Kidney tubule cell (primary cell): Measurements from ENCODE around the gene SOBP.
A peak's percentile ranks its signal among the peaks of the same experiment; 100 is the strongest.

Experiments
- DNase-seq: peaks from one replicate; pipeline ENCODE4 v3.0.0-alpha.2; 2018; ENCODE audit warnings: low spot score

Gene SOBP

DNA sequence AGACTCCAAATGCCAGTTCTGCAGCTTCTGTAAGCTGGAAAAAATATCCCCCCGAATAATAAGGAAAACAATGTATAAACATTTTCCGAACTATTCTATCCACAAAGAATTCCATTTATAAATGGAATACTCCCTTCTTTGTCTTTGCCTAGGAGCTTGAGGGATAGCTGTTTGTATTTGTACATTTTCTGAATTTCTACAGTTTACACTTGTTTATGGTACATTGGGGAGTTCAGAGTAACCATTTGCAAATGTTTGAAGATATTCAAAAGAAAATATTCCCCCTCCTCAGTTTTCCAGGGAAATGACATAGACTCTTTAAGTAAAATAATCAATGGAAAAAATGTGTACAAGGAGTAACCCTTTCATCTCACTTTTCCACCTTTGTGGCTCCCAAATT lies 149.6 kb downstream of the SOBP start:
- DNase-seq = no peak

- DNase-seq = no peak
Observed at GRCh38 chr6:107641071-107641470, 151.2 kb downstream of the SOBP start.

GRCh38 chr6:107641500-107641941 lies 151.6 kb downstream of the SOBP start:
- DNase-seq = peak; percentile 88

DNA sequence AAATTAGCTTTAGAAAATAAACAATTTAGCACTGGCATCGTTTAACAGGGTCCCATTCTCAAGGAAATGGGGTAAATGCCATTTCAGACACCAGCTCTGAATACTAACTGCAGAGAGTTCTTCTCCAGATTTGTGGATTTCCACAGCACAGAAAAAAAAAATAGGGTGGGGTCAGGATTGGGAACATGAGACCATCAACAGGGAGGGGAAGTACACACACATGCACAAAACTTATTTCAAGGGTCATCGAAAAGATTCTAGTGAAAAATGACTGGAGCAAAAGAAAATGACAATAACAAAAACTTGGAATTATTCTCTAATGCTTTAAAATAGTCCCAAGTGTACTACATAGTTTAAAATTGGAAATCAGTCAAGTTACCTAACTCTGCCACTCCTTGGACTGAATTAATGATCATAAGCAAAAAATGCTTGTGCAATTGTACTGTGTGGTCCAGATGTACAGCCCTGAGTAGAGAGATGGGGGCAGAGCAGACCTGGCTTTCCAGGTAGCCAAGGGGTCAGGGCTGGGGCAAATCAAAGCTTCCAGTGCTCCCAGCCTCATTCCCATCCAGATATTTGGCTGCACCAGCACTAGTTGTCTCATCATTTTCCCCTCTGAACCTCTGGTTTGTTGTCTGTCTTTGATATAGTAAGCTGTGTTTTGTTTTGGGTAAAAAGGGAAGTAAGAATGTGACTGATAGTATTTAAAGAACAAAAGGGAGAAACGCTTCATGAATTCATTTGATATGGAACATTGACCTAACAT lies 152.4 kb downstream of the SOBP start:
- DNase-seq = no peak

GRCh38 chr6:107642861-107643328 lies 153.0 kb downstream of the SOBP start:
- no peak for DNase-seq

DNA sequence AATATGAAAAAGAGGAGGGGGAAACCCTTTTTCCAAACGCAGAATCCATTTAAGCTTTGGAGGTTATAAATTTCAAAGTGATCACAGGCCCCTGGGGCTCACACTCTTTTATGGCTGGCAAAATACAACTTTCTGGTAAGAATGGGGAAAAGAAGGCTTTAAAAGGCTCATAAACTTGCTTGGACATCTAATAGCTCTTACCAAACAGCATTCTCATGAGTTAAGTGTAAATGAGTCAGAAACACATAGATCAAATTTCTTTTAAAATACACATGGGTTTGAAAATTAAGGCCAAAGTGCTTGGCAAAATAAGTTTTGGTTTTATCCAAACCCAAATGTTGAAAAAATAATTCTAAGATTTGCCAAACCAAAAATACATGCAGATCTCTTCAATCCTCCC lies 154.6 kb downstream of the SOBP start:
- no peak for DNase-seq

GRCh38 chr6:107645740-107646139 lies 155.8 kb downstream of the SOBP start:
- DNase-seq = no peak

DNA sequence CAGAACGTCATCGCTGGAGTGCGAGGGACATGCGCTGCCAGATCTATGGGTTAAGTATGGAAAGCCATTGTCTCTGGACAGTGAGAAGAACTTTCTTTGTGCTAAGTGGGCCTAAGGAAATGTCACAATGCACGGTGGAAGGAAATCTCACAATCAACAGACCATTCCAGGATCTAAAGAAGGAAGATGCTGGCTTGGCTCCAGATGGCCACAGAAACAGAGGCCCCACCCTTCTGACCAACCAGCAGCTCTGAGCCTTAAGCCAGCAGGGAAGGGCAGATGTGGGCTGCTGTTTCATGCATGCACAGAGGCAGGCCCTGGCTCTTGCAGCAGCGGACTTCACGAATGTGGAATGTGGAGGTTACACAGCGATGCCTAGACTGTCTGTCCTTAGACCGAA lies 156.3 kb downstream of the SOBP start:
- DNase-seq = no peak

DNA sequence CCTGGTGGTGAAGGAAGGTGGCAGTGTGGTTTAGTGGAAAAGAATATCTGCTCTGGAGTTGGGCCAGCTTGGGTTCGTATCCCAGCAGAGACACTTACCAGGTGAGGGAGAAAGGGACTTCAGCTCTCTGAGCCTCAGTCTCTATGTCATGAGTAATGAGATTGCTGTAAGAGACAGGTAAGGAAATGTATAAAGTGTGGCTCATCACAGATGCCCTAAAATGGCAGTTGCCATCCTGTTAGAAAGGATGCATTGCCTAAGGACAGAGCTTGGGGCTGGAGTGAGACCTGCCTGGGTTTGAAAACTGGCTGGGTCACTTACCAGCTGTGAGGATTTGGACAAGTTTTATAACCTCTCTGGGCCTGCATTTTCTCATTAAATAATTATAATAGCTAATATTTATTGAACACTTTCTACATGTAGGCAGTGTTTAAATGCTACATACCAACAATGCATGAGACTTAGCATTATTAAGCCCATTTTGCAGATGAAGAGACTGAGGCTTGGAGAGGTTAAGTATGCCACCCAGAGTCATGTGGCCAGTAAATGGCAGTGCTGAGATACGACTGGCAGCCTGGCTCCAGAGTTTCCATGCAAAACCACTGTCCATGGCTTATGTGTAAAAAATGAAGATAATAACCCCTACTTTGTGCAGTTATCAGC lies 157.0 kb downstream of the SOBP start:
- DNase-seq = no peak

GRCh38 chr6:107647439-107647948 lies 157.6 kb downstream of the SOBP start:
- no peak for DNase-seq

- no peak for DNase-seq
Observed at GRCh38 chr6:107648983-107649382, 159.1 kb downstream of the SOBP start.

DNA sequence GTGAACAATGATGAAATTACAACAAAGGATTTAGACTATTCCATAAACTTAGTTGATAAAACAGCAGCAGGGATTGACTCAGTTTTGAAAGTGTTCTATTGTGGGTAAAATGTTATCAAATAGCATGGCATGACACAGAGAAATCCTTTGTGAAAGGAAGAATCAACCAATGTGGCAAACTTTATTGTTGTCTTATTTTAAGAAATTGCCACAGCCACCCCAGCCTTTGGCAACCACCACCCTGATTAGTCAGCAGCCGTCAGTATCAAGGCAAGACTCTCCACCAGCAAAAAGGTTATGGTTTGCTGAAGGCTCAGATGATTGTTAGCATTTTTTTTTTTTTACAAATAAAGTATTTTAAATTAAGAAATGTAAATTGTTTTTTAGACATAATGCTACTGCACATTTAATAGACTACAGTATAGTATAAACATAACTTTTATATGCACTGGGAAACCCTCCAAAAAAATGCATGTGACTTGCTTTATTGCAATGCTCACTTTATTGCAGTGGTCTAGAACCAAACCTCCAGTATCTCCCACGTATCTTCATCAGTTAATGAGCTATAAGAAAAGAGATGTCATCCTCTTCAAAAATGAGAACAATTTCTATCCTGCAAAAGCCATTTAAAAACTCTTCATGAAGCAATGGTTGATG lies 162.7 kb downstream of the SOBP start:
- peak; percentile 17 for DNase-seq

DNA sequence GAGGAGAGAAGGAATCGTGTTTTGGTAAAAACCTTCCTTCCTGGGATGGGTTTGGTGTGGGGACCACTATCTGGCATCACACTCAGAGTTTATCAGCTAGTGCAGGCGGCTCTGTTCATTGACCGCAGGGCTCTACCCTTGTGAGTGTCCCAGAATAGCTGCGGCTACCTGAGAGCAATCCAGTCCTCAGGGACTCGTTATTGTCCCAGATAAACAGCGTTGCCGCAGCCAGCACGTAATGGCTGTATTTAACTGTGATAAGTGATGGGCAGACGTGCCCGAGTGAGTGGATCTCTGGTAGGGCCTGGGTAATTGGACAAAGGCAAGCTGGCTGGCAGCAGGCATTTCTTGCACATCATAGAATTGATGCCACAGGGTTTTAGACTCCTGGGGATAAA lies 163.3 kb downstream of the SOBP start:
- DNase-seq = no peak

DNA sequence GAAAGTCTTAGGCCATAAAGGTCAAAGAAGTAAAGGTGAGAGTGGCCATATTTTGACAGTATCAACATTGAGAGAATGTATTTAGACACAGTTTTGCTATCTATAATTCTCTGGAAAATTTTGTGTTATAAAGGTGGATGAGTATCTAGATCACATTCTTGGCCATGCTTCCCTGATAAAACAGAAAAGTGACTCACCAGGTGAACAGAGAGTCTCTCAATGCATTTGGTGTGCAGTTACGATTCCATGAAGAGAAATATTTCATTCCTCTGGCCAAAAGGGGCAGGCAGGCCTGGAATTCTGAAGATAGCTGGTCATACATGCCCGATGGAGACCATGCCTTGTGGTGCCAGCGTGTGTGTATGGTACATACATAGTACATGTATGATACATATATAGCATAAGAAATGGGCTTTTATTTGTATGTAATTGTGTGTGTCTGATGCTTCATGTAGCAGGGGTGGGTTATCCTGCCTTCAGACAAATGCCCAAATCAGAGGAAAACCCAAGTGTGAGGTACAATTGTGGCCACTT lies 164.0 kb downstream of the SOBP start:
- peak; percentile 20 for DNase-seq

- DNase-seq = no peak
Observed at GRCh38 chr6:107654764-107655163, 164.8 kb downstream of the SOBP start.

DNA sequence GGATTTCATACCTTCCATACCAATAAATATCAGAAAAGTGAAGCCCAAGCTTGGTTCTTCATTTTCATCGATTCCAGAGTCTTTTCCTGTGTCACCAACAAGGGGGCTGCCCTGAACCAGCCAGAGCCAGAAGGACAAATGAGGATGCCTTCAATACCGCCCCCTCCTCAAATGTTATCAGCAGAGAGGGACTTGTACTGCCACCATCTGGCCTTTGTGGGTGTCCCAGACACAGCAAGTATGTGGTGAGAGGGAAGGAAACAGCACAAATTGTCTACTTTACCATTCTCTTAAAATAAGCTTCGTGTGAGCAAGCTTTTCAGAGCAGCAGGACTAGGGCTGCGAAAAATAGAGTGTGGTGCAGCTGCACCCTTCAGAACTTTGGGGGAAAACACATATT lies 165.3 kb downstream of the SOBP start:
- no peak for DNase-seq

DNA sequence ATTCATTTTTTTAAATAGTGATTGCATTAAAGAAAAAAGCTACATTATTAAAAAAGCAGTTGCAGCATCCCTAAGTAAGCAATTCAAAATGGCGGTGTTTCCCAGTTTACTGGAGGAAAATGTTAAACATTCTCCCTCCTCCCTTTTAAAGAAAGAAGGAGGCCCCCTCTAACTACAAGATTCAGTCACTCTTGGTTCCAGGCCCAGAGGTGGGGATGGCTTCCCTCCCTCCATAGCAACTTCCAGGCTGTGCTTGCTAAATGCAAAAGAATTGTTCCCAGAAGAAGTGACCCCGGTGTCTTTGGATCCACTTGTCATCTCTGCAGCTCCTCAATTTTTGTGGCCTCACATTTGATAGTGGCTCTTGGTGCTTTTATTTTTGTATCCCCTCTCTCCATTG lies 165.9 kb downstream of the SOBP start:
- DNase-seq = no peak

DNA sequence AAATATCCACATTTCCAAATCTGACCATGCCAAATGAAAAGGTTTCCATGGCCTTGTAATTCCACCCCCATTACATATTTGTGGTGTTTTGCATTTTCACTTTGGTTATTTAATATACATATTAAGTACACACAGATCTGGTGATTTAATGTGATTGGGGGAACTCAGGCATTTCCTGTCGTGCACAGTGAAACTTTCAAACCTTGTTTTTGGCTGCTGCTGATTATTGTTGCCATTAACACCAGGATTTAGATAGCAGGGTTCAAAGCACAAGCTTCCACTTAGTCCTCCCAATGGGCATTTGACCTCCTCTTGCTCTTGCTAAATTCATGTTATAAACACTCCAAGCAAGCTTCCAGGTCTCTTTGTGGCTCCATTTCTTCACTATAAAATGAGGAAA lies 166.5 kb downstream of the SOBP start:
- no peak for DNase-seq

GRCh38 chr6:107656883-107657282 lies 167.0 kb downstream of the SOBP start:
- no peak for DNase-seq

GRCh38 chr6:107657373-107657754 lies 167.4 kb downstream of the SOBP start:
- DNase-seq = no peak

GRCh38 chr6:107657755-107658461 lies 168.0 kb downstream of the SOBP start:
- peak; percentile 14 for DNase-seq
